Naive thymus-derived CD8-positive, alpha-beta T cell (primary cell): ENCODE results near the gene LRRC27. TPM values are rescaled to one million over a fixed set of nuclear protein-coding genes. Genes with fewer than 3 reads are reported as not detected.

ENCODE experiments used
- ATAC-seq, 2 donors: fragments of 150-1000 bp; cut with Tn5 transposase in 1 of 2; sonication (Bioruptor Pico), chemical (Tn5 transposase) in 1 of 2; 1 replicate in 1 of 2; 2 replicates in 1 of 2; pipeline ENCODE4 v1.10.0; 2021; ENCODE audit warnings: mild to moderate bottlenecking in 2 of 2, moderate library complexity in 2 of 2
- POLR2A ChIA-PET: fragments of 350-600 bp; sonication (Branson Sonifier 250); formaldehyde crosslinking; loops from one replicate; lab custom pipeline; 2021; ENCODE audit warnings: antibody characterized with exemption; lab: Charles Lee
- DNase-seq, 10 donors: peaks; one replicate each; pipeline versions ENCODE4 v3.0.0 to v3.0.0-alpha.2; 2020 to 2022
- H3K27ac Mint-ChIP-seq, 10 donors: one replicate each; pipeline ENCODE4 v1.8.0; 2020 to 2022; ENCODE audit warnings: mild to moderate bottlenecking in 10 of 10, mixed read lengths in 10 of 10, moderate library complexity in 4 of 10, inconsistent platforms in 1 of 10
- H3K27me3 Mint-ChIP-seq, 5 donors: one replicate each; pipeline ENCODE4 v1.8.0; 2021 to 2022; ENCODE audit warnings: mixed read lengths in 5 of 5
- H3K36me3 Mint-ChIP-seq, 3 donors: one replicate each; pipeline ENCODE4 v1.8.0; 2020 to 2022; ENCODE audit warnings: mixed read lengths in 3 of 3, mild to moderate bottlenecking in 2 of 3, inconsistent platforms in 1 of 3
- H3K4me1 Mint-ChIP-seq, 4 donors: one replicate each; pipeline ENCODE4 v1.8.0; 2021 to 2022; ENCODE audit warnings: mixed read lengths in 4 of 4
- H3K4me3 Mint-ChIP-seq, 10 donors: one replicate each; pipeline ENCODE4 v1.8.0; 2020 to 2022; ENCODE audit warnings: mild to moderate bottlenecking in 10 of 10, mixed read lengths in 10 of 10, moderate library complexity in 6 of 10, inconsistent platforms in 1 of 10
- H3K9me3 Mint-ChIP-seq, 9 donors: one replicate each; pipeline ENCODE4 v1.8.0; 2020 to 2022; ENCODE audit warnings: mixed read lengths in 9 of 9, mild to moderate bottlenecking in 3 of 9, inconsistent platforms in 1 of 9, moderate library complexity in 1 of 9
- polyA plus RNA-seq, 3 donors: library from polyadenylated mRNA; unstranded; fragments of 300-500 nt; fragmentation: Illumina TruSeq; gene quantifications; one replicate each; pipeline ENCODE4 v1.2.3, GENCODE V29; 2021
- total RNA-seq, 8 experiments: library from RNA in 2 of 8; stranded (reverse) in 2 of 8; gene quantifications; one replicate each; pipeline ENCODE4 v1.2.3 and lab custom pipeline; 2021 to 2026

LRRC27 gene
- total and polyA plus RNA-seq, 5 experiments from 2014 or later, result 2.4 to 7.9 (median 4.7) TPM

- POLR2A ChIA-PET, result no interaction called here
- no peaks in the 10 kb centered on the region for H3K27me3 Mint-ChIP-seq
- H3K9me3 Mint-ChIP-seq, result no peaks in the 10 kb centered on the region
- ATAC-seq (no peak), DNase-seq (no peak)
- peaks cover 12 to 25% (median 20%) of the 10 kb centered on the region in 3 donors for H3K36me3 Mint-ChIP-seq
- H3K27ac Mint-ChIP-seq, result peak overlapping the region in 2 of 10 donors; percentile 29 to 30
- H3K4me1 Mint-ChIP-seq, result peaks cover 16 to 34% (median 31%) of the 10 kb centered on the region in 4 donors
- H3K4me3 Mint-ChIP-seq, result no peak overlapping the region
These were observed 7.8 kb upstream of the LRRC27 start for GRCh38 chr10:132324186-132324585.

GRCh38 chr10:132326344-132326889 is 5.6 kb upstream of the LRRC27 start:
- H3K36me3 Mint-ChIP-seq, result peaks cover 12 to 25% (median 20%) of the 10 kb centered on the region in 3 donors
- DNase-seq, result no peak
- H3K4me3 Mint-ChIP-seq, result no peak overlapping the region
- ATAC-seq, result no peak
- H3K27me3 Mint-ChIP-seq, result no peaks in the 10 kb centered on the region
- H3K27ac Mint-ChIP-seq, result peak overlapping the region in 6 of 10 donors; percentile 6 to 74 (median 30)
- POLR2A ChIA-PET, result no interaction called here
- no peaks in the 10 kb centered on the region for H3K9me3 Mint-ChIP-seq
- H3K4me1 Mint-ChIP-seq, result peaks cover 30 to 53% (median 49%) of the 10 kb centered on the region in 4 donors

DNA sequence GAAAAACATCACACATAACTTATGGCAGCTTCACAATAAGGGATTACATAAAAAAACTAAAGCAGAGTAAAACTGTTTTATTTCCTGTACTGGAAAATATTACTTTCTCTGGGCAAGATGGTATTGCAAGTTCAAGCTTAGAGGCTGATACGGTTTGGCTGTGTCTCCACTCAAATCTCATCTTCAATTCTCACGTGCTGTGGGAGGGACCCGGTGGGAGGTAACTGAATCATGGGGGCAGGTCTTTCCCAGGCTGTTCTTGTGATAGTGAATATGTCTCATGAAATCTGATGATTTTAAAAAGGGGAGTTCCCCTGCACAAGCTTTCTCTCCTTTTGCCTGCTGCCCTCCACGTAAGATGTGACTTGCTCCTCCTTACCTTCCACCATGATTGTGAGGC is 5.1 kb upstream of the LRRC27 start:
- DNase-seq (no peak), ATAC-seq (no peak)
- POLR2A ChIA-PET, result no interaction called here
- H3K9me3 Mint-ChIP-seq, result peaks cover 0 to 1% (median 0%) of the 10 kb centered on the region in 9 donors
- H3K27me3 Mint-ChIP-seq, result peaks cover 0 to 2% (median 0%) of the 10 kb centered on the region in 5 donors
- peaks cover 12 to 25% (median 20%) of the 10 kb centered on the region in 3 donors for H3K36me3 Mint-ChIP-seq
- H3K27ac Mint-ChIP-seq, result peak overlapping the region in 9 of 10 donors; percentile 10 to 91 (median 43)
- peaks cover 29 to 58% (median 50%) of the 10 kb centered on the region in 4 donors for H3K4me1 Mint-ChIP-seq
- no peak overlapping the region for H3K4me3 Mint-ChIP-seq

- DNase-seq (no peak), ATAC-seq (no peak)
- POLR2A ChIA-PET, result no interaction called here
- peaks cover 0 to 3% (median 0%) of the 10 kb centered on the region in 5 donors for H3K27me3 Mint-ChIP-seq
- H3K27ac Mint-ChIP-seq, result peak overlapping the region in 7 of 10 donors; percentile 31 to 80 (median 47)
- H3K36me3 Mint-ChIP-seq, result peaks cover 12 to 25% (median 21%) of the 10 kb centered on the region in 3 donors
- H3K4me3 Mint-ChIP-seq, result peak overlapping the region in 7 of 10 donors; percentile 6 to 86 (median 30)
- peaks cover 32 to 70% (median 58%) of the 10 kb centered on the region in 4 donors for H3K4me1 Mint-ChIP-seq
- peaks cover 0 to 2% (median 0%) of the 10 kb centered on the region in 9 donors for H3K9me3 Mint-ChIP-seq
These were observed 3.9 kb upstream of the LRRC27 start for GRCh38 chr10:132328106-132328505.

- DNase-seq, result no peak
- peak overlapping the region; percentile 14 to 84 (median 60) for H3K27ac Mint-ChIP-seq
- ATAC-seq, result no peak
- H3K4me1 Mint-ChIP-seq, result peaks cover 32 to 72% (median 62%) of the 10 kb centered on the region in 4 donors
- H3K9me3 Mint-ChIP-seq, result peaks cover 0 to 2% (median 0%) of the 10 kb centered on the region in 9 donors
- H3K4me3 Mint-ChIP-seq, result peak overlapping the region in 7 of 10 donors; percentile 10 to 93 (median 56)
- POLR2A ChIA-PET, result no interaction called here
- peaks cover 12 to 25% (median 21%) of the 10 kb centered on the region in 3 donors for H3K36me3 Mint-ChIP-seq
- H3K27me3 Mint-ChIP-seq, result peaks cover 0 to 3% (median 0%) of the 10 kb centered on the region in 5 donors
These were observed 3.3 kb upstream of the LRRC27 start for GRCh38 chr10:132328738-132329137.

DNA sequence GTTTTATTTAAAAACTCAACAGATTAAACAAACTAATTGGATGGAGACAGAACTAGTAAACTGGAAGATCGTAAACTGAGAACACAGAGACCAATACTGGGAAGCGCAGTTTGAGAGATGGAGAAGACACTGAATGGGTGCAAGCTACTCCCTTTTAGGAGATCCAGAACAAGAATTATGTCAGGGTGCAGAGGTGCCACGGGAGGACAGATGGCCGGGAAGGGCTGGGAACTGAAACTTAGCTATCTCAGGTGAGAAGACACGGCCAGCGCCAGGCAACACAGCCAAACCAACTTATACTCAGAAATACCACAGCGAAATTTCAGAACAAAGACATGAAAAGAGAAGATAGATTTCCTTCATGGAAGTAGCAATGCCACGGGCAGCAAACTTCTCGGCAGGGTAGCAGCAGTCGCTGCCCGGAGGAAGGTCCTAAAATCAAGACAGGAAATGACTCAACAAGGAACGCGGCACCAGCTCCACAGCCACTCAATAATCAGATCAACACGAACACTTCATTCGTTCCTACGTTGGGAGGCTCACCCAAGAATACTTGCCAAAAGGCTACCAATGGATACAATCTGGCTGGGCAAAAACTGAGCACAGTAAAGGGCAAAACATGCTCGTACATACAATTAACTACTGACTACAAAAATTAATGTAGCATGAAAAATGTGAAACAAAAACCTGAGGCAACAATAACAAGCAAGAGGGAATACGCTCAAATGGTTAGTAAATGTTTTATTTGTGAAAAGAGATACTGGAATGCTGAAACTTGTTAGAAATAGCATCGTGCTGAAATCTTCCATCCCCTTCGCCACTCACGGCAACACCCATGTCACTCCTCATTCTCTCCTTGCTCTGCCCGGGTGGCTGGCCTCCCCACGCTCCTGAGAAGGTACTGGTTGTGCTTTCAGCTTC is 2.2 kb upstream of the LRRC27 start:
- POLR2A ChIA-PET, result interaction anchor here (1.4 kb wide), 1 partner anchor 19 kb away, joined by 3 read pairs; no protein-coding TSS in a partner anchor
- Mint-ChIP-seq H3K4me3 (peak overlapping the region; percentile 84 to 95 (median 90)), H3K4me1 (peaks cover 28 to 70% (median 61%) of the 10 kb centered on the region in 4 donors), H3K27ac (peak overlapping the region; percentile 72 to 94 (median 85)), H3K9me3 (peaks cover 0 to 2% (median 0%) of the 10 kb centered on the region in 9 donors), H3K27me3 (peaks cover 0 to 3% (median 0%) of the 10 kb centered on the region in 5 donors), H3K36me3 (peaks cover 7 to 21% (median 18%) of the 10 kb centered on the region in 3 donors)
- no peak for ATAC-seq
- DNase-seq, result peak in 2 of 10 donors; percentile 12 to 15

DNA sequence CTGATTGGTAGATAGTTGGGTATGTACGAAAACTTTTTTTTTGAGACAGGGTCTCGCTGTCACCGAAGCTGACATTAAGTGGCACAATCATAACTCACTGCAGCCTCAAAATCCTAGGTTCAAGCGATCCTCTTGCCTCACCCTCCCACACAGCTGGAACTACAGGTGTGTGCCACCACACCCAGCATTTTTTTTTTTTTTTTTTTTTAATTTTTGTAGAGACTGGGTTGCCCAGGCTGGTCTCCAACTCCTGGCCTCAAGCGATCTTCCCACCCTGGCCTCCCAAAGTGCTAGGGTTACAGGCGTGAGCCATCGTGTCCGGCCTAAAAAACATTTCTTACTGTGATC is 1.5 kb upstream of the LRRC27 start:
- Mint-ChIP-seq H3K4me3 (peak overlapping the region; percentile 84 to 95 (median 90)), H3K27me3 (peaks cover 0 to 3% (median 0%) of the 10 kb centered on the region in 5 donors), H3K4me1 (peaks cover 27 to 72% (median 60%) of the 10 kb centered on the region in 4 donors), H3K9me3 (peaks cover 0 to 2% (median 0%) of the 10 kb centered on the region in 9 donors), H3K27ac (peak overlapping the region; percentile 72 to 94 (median 85)), H3K36me3 (peaks cover 5 to 17% (median 14%) of the 10 kb centered on the region in 3 donors)
- ATAC-seq (no peak), DNase-seq (no peak)
- POLR2A ChIA-PET, result interaction anchor here (0.6 to 1.4 kb wide), 3 partner anchors 20 to 447 kb away, joined by 3 to 5 read pairs (median 4); no protein-coding TSS in a partner anchor

GRCh38 chr10:132332433-132332754 is 401 bp downstream of the LRRC27 start:
- DNase-seq, result no peak
- Mint-ChIP-seq H3K4me1 (peaks cover 36 to 82% (median 73%) of the 10 kb centered on the region in 4 donors), H3K9me3 (peaks cover 0 to 2% (median 0%) of the 10 kb centered on the region in 9 donors), H3K27ac (peak overlapping the region; percentile 74 to 99 (median 92)), H3K36me3 (peaks cover 0 to 7% (median 4%) of the 10 kb centered on the region in 3 donors), H3K4me3 (peak overlapping the region; percentile 84 to 95 (median 90)), H3K27me3 (peaks cover 0 to 3% (median 0%) of the 10 kb centered on the region in 5 donors)
- peak; percentile 31 to 37 for ATAC-seq
- POLR2A ChIA-PET, result interaction anchor here (1.6 kb wide), 1 partner anchor 147 kb away, joined by 3 read pairs; no protein-coding TSS in a partner anchor

DNA sequence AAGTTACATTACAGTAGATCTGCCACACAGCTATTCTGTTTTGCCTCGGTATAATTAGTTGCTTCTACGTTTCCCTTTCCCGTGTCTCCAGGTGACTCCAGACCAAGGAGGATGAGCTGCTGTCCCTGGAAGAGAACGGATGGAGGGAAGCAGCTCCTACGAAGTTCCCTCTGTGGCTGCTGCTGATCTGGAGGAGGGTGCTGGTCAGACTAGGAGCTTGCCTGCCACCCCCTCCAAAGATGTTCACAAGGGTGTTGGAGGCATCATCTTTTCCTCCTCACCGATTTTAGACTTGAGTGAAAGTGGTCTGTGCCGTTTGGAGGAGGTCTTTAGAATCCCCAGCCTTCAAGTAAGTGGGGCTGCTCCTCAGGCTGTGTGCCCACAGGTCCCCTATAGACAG is 1.4 kb downstream of the LRRC27 start:
- H3K27me3 Mint-ChIP-seq, result peaks cover 0 to 3% (median 0%) of the 10 kb centered on the region in 5 donors
- no peak for ATAC-seq
- peaks cover 0 to 1% (median 0%) of the 10 kb centered on the region in 3 donors for H3K36me3 Mint-ChIP-seq
- peak overlapping the region in 9 of 10 donors; percentile 64 to 95 (median 88) for H3K4me3 Mint-ChIP-seq
- peaks cover 0 to 2% (median 0%) of the 10 kb centered on the region in 9 donors for H3K9me3 Mint-ChIP-seq
- DNase-seq, result no peak
- POLR2A ChIA-PET, result no interaction called here
- H3K4me1 Mint-ChIP-seq, result peaks cover 33 to 79% (median 67%) of the 10 kb centered on the region in 4 donors
- peak overlapping the region in 4 of 10 donors; percentile 33 to 87 (median 84) for H3K27ac Mint-ChIP-seq

DNA sequence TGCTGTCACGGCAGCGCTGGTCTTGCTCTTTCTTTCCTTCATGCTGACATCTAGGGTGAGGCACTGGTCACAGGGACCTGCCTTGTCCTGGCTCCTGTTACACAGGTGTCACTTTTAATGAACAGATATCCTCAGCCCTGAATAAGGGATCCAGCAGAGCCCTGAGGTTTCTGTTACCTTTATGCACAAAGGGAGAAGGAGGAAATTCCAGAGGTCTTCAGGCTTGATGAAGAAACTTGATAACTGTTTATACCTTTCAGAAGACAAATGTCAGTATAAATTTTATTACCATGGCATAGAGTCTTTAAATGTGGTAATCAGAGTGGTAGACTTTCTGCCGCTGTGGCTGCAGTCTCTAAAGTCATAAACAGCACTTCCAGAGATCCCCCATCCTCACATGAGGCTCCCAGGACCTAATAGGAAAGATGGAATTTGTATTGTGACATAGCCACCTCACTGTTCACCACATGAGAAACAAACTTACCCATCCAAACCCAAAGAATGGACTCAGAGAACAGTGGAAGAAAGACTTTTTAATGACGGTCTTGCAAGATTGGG is 2.7 kb downstream of the LRRC27 start:
- Mint-ChIP-seq H3K9me3 (peaks cover 0 to 2% (median 0%) of the 10 kb centered on the region in 9 donors), H3K36me3 (peaks cover 0 to 1% (median 0%) of the 10 kb centered on the region in 3 donors), H3K4me3 (no peak overlapping the region), H3K27me3 (peaks cover 0 to 3% (median 0%) of the 10 kb centered on the region in 5 donors), H3K27ac (peak overlapping the region in 1 of 10 donors; percentile 43), H3K4me1 (peaks cover 28 to 67% (median 54%) of the 10 kb centered on the region in 4 donors)
- POLR2A ChIA-PET, result no interaction called here
- no peak for DNase-seq
- ATAC-seq, result no peak

DNA sequence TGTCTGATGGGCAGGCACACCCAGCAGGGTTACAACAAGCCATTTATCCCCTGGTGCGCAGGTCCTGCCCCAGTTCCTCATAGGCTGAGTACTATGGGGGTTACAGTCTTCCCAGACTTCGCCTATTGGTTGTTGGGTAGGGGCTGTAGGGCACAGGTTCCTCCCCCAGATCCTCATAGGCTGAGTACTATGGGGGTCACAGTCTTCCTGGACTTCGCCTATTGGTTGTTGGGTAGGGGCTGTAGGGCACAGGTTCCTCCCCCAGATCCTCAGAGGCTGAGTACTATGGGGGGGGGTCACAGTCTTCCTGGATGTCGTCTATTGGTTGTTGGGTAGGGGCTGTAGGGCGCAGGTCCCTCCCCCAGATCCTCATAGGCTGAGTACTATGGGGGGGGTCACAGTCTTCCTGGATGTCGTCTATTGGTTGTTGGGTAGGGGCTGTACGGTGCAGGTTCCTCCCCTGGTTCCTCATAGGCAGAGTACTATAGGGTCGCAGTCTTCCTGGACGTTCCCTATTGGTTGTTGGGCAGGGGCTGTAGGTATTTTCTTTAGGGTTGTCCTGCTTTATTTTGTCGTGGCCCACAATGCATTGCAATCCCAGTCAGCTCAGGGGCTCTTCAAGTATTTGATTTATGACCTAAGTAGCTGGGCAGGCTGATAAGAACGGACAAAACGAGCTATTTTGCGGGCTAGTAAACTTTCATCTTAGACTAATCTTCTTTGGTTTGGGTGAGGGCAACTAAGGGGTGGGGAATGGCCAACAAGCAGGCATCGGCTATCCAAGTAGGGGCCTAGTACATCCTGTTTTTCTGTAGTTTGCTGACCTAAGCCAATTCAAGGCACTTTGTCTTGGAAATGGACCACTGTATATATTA is 3.4 kb downstream of the LRRC27 start:
- H3K9me3 Mint-ChIP-seq, result peaks cover 0 to 2% (median 0%) of the 10 kb centered on the region in 9 donors
- ATAC-seq (no peak), DNase-seq (peak in 1 of 10 donors; percentile 16)
- H3K4me3 Mint-ChIP-seq, result peak overlapping the region in 7 of 10 donors; percentile 45 to 92 (median 67)
- peaks cover 0 to 3% (median 0%) of the 10 kb centered on the region in 5 donors for H3K27me3 Mint-ChIP-seq
- peaks cover 21 to 60% (median 47%) of the 10 kb centered on the region in 4 donors for H3K4me1 Mint-ChIP-seq
- peaks cover 0 to 1% (median 0%) of the 10 kb centered on the region in 3 donors for H3K36me3 Mint-ChIP-seq
- peak overlapping the region in 8 of 10 donors; percentile 17 to 79 (median 58) for H3K27ac Mint-ChIP-seq
- POLR2A ChIA-PET, result no interaction called here
